Fibroblast of skin of left quadriceps (primary cell): Measurements from ENCODE around the gene ZDHHC14.
"Not testable (repeated sequence)": the region's sequence is repeated elsewhere in the genome, so short reads cannot be mapped to it uniquely, and the experiment has no call there.

Experiments
- DNase-seq, 2 experiments: peaks; one replicate each; pipeline ENCODE4 v3.0.0-alpha.2; 2013; ENCODE audit warnings: low read depth in 2 of 2

Gene ZDHHC14

DNA sequence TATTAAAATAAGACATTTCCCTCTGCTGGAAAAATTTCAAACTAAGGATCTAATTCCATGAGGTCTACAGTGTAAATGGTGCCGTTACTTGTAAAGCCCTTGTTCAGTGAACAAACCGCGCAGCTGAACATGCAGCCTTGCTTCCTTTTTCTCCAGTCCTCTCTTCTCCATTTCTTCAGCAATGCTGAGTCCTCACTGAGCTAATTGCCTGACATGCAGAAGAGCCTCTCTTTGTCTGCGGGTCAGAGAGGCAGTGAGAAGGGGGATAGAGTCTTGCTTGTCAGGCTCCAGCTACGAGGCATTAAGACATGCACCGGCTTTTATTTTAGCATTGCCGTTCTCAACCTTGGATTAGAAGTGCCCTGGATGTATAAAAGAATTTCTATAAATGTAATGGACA is 25.7 kb downstream of the ZDHHC14 start:
- no peak for DNase-seq

DNA sequence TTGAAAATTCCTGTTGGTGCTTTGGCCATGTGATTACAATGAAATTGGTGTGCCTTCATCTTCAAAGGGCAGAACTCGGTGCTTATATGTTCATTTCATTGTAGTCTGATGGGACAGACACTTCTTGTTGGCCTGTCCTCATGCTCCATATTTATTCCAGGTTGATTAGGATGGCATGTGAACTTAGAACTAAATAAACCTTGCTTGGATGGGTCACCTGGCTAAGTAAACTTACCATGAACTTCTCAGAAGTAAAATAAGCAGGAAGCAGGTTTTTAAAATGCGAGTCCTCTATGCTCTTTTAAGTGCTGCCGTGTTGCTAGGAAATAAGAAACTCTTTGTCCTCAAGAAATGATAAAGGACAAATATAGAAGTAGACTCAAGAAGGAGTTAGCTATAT is 26.7 kb downstream of the ZDHHC14 start:
- DNase-seq, result no peak

GRCh38 chr6:157408427-157408826 is 27.4 kb downstream of the ZDHHC14 start:
- not testable (repeated sequence) for DNase-seq

DNA sequence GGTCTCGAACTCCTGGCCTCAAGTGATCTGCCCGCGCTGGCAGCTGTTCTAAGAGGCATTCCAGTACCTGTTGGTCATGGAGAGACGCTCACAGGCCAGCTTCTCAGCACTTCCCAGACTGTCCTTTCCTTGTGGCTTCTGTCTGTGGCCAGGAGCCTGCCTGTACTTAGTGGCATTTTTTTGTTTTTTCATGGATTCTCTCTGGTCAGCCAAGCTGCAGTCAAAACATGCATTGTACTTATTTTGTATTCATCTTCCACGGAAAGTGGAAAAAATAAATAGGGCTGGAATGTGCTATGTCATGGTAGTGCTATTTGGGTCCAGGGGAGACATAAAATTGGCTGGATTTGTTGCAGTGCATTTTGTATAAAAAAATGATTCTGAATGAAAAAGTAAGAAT is 29.1 kb downstream of the ZDHHC14 start:
- no peak for DNase-seq

DNA sequence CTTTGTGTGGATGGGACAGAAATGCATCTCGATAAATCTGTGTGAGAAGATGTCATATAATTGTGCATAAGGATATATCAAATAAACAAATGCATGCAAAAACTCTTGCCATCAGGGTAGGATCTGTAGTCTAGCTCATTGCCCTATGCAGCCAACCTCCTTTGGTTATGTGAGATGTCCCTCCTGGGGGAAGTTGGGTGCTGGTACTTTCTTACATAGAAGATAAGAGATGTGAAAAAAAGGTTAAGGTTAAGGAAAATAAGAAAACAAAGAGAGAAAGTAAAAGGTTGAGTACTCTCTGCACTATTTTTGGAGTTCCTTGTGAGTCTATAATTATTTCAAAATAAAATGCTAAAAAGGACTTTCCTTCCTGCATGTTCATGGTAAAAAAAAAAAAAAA is 30.4 kb downstream of the ZDHHC14 start:
- DNase-seq, result no peak

DNA sequence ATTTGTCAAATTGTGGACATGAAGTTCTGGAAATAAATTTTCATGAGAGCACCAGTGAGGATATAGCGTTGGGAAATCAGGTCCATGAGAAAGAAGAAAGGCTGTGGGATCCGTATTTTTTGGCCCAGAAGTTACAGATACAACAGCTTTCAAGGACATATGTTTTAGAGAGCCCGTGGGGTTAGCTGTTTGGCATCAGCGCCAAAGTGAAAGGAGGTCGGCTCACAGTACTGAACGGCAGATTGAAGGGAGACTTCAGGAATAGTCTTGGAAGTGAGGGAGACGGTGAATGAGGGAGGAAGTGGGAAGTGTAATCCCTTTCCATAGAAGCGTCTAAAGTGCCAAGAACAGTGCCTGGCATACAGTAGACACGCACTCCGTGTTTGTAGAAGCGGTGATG is 31.8 kb downstream of the ZDHHC14 start:
- DNase-seq, result no peak

GRCh38 chr6:157420497-157420896 is 39.5 kb downstream of the ZDHHC14 start:
- DNase-seq, result no peak

GRCh38 chr6:157424491-157425020 is 43.6 kb downstream of the ZDHHC14 start:
- DNase-seq, result no peak

DNA sequence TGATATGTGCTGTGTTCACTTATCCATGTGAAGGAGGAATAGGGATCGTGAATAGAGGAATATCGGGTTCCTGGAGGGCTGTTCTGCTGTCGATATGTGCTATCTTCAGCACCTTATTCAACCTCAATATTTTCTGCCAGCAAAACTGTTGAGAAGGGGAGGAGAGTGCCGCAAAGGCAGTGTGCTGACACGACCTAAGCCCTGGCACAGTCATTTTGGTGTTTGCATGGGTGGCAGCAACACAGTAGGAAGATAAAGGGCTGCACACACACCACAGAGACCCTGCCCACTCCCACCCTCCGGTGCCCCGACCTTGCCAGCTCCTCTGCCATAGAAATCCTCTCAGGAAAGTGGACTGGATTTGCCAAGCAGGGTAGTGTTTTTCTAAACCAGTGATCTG is 47.0 kb downstream of the ZDHHC14 start:
- no peak for DNase-seq

- DNase-seq, result no peak
Observed at GRCh38 chr6:157428427-157429202, 47.6 kb downstream of the ZDHHC14 start.

- DNase-seq, result no peak
Observed at GRCh38 chr6:157429248-157429647, 48.3 kb downstream of the ZDHHC14 start.

- no peak for DNase-seq
Observed at GRCh38 chr6:157430834-157431233, 49.8 kb downstream of the ZDHHC14 start.

GRCh38 chr6:157432231-157432891 is 51.4 kb downstream of the ZDHHC14 start:
- DNase-seq, result no peak

GRCh38 chr6:157432892-157433265 is 51.9 kb downstream of the ZDHHC14 start:
- no peak for DNase-seq

- DNase-seq, result no peak
Observed at GRCh38 chr6:157433678-157434081, 52.7 kb downstream of the ZDHHC14 start.

- no peak for DNase-seq
Observed at GRCh38 chr6:157434349-157435033, 53.5 kb downstream of the ZDHHC14 start.

DNA sequence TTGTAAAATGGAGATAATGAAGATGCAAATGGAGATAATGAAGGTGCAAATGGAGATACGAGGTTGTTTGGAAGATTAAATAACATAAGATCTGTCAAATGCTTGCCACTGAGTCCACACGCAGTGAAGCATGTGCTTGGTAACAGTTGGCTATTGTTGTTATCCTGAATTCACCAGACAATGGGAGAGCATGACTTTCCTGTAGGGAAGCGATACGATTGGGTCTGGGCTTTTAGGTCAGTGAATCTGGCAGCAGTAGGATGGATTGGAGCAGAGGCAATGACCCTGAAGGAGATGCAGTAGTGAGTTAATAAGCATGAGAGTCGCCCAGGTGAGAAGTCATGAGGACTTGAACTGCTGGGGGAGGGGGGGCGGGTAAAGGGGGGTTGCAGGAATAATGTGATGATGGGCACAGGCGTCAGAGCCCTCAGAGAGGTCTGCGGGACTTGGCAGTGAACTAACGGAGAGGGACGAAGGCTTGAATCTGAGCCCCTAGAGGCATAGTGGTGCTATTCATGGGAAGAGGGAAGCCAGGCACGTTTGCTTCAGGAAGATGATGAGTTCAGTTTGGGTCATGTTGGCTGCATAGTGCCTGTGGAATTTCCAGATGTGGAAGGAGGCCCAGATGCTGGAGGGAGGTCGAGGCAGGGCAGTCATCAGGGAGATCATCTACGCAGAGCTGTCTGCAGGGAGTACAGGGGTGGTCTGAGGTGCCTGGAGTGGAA is 55.4 kb downstream of the ZDHHC14 start:
- no peak for DNase-seq

GRCh38 chr6:157436944-157437336 is 56.0 kb downstream of the ZDHHC14 start:
- DNase-seq, result no peak

GRCh38 chr6:157438611-157439111 is 57.7 kb downstream of the ZDHHC14 start:
- no peak for DNase-seq

DNA sequence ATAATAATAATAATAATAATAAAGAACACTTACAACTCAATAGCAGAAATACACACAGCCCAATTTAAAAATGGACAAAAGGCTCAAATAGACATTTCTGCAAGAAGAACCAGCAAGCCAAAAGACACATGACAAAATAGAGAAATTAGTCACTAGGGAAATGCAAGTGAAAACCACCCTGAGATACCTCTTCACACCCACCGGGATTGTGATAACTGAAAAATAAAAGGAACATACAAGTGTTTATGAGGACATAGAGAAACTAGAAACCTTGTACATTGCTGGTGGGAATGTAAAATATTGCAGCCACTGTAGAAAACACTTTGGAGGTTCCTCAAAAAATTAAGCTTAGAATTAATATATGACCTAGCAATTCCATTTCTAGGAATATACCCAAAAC is 59.2 kb downstream of the ZDHHC14 start:
- no peak for DNase-seq

- DNase-seq, result peak; percentile 20 to 26
Observed at GRCh38 chr6:157442291-157442690, 61.3 kb downstream of the ZDHHC14 start.
